ENCODE data around the gene IFNAR1.
"Not testable (repeated sequence)": the region's sequence is repeated elsewhere in the genome, so short reads cannot be mapped to it uniquely, and the experiment has no call there.

Gene IFNAR1

DNA sequence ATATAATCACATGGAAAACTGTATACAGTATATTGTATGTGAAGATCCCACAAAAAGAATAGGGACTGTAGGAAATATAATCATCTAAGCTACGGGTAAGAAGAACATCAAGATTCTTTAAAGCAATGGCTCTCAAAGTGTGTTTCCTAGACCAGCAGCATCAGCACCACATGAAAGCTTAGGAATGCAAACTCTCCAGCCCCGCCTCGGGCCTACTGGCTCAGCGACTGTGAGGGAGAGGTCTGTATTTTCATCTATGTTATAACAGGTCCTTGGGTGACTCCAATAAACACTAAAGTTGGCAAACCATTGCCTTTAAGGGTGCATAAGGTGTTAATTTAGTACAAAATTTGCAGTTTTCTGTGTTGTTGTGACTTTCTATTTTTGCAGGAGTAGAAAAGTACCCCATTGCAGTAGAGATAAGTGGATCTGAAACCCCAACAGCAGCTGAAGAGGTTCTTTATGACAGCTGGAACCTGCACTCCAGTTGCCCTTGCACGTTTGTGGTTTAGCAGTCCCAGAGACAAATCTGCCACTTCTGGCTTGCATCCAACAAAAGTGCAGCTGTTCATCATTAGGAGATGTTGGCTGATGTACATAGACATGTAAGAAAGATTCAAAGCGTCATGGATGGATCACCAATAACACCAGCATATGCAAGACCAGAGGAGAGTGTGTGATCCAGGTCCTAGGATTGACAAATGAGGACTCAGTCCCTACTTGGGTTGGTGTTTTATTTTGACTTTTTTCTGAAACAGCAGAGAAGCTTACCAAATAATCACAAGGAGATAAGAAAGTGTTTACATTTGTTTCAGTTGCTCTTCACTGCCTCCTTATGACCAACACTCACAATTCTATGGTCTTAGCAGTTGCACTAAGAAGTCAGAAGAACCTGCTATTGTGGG, 15.9 kb upstream of the IFNAR1 start:
- DNase-seq (ENCODE audit: low spot score), result no peak

DNA sequence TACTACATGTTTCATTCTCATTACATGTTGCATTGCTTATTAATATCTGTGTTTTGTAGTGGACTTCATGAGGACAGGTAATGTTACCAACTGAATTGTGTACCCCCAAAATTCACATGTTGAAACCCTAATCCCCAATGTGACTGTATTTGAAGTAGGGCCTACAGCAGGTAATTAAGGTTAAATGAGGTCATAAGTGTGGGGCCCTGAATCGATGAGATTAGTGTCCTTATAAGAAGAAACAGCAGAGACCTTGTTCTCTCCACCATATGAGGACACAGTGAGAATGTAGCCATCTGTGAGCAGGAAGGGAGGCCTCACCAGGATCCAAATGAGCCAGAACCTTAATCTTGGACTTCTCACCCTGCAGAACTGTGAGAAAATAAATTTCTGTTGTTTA, 15.0 kb upstream of the IFNAR1 start:
- no peak for DNase-seq (ENCODE audit: low spot score)

- no peak for DNase-seq (ENCODE audit: low spot score)
Measured at GRCh38 chr21:33312121-33312520, 12.6 kb upstream of the IFNAR1 start.

DNA sequence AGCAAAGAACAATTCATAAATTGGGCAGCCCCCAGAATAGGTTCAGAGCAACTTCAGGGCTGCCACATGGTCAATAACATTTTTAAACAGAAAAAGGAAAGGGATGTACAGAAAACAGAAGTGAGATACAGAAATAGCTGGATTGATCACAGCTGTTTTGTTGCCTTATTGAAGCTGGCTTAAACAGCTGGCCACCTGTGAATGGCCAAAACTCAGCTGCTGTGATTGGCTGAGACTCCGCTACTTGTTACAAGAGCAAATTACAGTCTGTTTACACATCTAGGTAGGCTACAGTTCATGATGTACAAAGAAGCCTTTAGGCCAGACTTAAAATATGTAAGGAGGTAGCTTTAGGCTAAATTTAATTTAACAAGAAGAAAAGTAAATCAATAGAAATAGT, 11.6 kb upstream of the IFNAR1 start:
- DNase-seq (ENCODE audit: low spot score), result no peak

- no peak for DNase-seq (ENCODE audit: low spot score)
Measured at GRCh38 chr21:33313611-33314010, 11.2 kb upstream of the IFNAR1 start.

GRCh38 chr21:33314111-33314510, 10.7 kb upstream of the IFNAR1 start:
- DNase-seq (ENCODE audit: low spot score), result no peak

- no peak for DNase-seq (ENCODE audit: low spot score)
Measured at GRCh38 chr21:33315946-33316710, 8.6 kb upstream of the IFNAR1 start.

GRCh38 chr21:33317145-33317544, 7.6 kb upstream of the IFNAR1 start:
- no peak for DNase-seq (ENCODE audit: low spot score)

DNA sequence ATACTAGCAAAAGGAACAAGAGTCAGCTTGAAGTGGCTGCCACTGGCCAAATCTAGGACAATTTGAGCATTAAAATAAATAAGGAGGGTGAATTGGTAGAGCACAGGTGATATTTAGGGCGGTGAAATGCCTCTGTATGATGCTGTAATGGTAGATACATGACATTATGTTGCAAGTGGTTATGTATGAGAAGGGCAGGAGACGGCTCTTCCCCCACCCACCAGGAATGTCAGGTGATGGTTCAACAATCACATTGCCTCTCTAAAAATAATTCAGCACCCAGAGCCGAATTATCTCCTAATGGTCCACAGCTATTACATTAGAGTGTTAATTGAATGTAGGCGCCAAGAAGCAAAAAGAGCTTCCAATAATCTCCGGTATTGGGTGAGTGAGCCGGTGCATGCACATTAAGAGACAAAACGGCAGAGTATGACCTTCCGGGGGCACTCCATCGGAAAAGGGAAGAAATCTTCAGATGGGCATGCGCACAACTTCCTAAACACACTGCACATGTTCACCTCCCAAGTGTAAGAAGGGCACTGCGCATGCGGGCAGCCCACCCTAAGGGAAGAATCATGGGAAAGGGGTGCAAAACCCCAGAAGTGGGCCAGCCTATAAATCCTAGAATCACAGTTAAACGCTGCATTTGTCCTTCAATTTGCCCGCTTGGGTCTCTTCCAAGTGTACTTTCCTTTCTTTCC, 6.8 kb upstream of the IFNAR1 start:
- no peak for DNase-seq (ENCODE audit: low spot score)

DNA sequence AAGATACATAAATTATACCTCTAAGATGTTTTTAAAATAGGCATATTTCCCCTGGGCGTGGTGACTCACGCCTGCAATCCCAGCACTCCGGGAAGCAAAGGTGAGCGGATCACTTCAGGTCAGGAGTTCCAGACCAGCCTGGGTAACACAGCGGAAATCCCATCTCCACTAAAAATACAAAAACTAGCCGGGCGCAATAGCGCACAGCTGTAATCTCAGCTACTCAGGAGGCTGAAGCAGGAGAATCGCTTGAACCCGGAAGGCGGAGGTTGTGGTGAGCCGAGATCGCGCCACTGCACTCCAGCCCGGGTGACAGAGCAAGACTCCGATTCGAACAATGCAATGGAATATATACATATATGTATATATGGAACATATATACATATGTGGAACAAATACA, 3.8 kb upstream of the IFNAR1 start:
- DNase-seq (ENCODE audit: low spot score), result not testable (repeated sequence)

GRCh38 chr21:33323610-33324009, 1.2 kb upstream of the IFNAR1 start:
- not testable (repeated sequence) for DNase-seq (ENCODE audit: low spot score)

- no peak for DNase-seq (ENCODE audit: low spot score)
Measured at GRCh38 chr21:33325222-33326067, 675 bp downstream of the IFNAR1 start.

GRCh38 chr21:33327326-33327725, 2.6 kb downstream of the IFNAR1 start:
- DNase-seq (ENCODE audit: low spot score), result no peak

DNA sequence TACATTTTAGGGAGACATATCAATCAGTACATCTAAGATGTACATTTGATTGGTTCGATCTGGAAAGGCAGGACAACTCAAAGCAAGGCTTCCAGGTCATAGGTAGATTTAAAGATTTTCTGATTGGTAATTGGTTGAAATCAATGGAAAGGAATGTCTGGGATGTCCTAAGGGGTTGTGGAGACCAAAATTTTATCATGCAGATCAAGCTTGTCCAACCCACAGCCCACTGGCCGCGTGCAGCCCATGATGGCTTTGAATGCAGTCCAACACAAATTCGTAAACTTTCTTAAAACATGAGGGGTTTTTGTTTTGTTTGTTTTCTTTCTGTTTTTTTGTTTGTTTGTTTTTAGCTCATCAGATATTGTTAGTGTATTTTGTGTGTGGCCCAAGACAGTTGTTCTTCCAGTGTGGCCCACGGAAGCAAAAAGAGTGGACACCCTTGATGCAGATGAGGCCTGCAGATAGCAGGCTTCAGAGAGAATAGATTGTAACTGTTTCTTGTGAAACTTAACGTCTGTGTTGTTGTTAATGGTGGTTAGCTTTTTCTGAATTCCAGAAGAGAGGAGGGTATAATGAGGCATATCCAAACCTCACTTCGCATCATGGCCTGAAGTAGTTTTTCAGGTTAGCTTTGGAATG, 3.1 kb downstream of the IFNAR1 start:
- DNase-seq (ENCODE audit: low spot score), result no peak

DNA sequence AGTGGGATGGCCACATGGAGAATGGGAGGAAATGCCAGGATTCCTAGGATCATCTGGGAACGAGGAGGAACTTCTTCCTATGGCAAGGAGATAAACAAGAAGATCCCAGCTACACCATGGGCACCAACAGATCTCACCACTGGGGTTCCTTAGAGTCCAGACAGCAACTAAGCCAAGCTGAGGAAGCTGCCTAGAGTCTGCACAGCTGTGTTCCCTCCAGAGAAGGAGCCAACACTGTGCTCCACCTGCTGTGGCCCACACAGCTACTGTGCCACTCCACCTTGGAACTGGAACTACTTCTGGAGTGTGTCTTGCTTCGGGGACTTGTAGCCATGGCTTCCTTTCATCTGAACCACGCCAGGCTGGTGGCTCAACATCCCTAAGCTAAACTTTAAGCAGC, 6.0 kb downstream of the IFNAR1 start:
- no peak for DNase-seq (ENCODE audit: low spot score)

GRCh38 chr21:33332143-33332542, 7.4 kb downstream of the IFNAR1 start:
- no peak for DNase-seq (ENCODE audit: low spot score)

GRCh38 chr21:33334191-33334590, 9.4 kb downstream of the IFNAR1 start:
- DNase-seq (ENCODE audit: low spot score), result no peak

DNA sequence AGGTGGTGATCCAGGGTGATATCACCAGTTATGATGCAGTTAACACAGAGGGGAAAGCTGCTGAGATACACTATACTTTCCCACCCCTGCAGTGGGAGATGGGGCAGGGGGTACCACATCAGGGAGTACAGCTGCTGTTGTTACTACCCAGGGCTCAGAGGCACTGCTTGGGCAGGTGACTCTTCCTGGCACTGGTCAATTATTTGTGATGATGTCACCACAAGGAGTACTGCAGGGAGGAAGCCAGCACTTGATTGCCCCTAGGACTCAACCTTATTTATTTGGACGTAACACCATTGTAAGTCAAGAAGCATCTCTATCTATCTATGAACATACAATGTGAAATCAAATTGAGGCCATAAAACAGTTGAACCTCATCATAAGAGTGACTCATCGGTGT, 10.1 kb downstream of the IFNAR1 start:
- no peak for DNase-seq (ENCODE audit: low spot score)

- no peak for DNase-seq (ENCODE audit: low spot score)
Measured at GRCh38 chr21:33339135-33339534, 14.4 kb downstream of the IFNAR1 start.

DNA sequence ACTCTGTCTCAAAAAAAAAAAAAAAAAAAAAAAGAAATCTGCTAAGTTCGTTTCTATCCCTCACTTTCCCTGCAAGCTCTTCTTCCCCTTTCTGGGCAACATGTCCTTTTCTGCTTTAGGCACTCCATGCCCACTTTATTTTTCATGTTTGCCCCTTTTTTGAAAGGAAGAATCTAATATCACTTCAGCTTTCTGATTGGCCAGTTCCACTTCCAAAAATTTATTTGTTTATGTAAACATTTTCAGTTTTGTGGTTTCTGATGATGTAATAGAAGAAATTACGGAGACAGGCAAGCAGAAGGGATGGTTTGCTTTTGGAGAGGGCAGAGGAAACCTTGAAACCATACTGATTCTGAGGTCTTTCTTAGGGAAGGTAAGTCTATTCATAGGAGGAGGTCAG, 15.1 kb downstream of the IFNAR1 start:
- DNase-seq (ENCODE audit: low spot score), result no peak

DNA sequence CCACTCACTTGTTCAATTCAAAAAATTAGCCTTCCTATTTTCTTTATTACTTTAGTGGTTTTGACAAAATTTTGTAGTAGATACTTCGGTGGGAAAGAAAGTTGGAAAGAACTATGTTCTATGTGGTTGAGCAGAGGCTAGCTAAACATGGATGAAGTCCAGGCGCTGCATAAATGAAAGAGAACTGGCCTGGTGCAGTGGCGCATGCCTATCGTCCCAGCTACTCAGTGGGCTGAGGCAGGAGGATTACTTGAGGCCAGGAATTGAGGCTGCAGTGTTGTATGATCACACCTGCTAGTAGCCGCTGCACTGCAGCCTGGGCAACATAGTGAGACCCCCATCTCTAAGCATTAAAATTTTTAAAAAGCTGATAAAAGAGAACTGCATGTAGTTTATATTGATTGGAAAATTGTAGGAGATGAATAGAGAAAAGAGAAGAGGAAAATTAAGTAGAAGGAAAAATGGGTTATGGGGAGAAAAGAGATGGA, 21.0 kb downstream of the IFNAR1 start:
- no peak for DNase-seq (ENCODE audit: low spot score)

Data from HuH-7.5 (cell line).